SK-N-SH treated with all-trans-retinoic acid at 6 μM for 48 hours (cell line): ENCODE results near the gene HPCAL4.

Source experiments
- ATAC-seq: fragments of 200-7000 bp; cut with Tn5 transposase; 3 replicates; pipeline ENCODE4 v1.9.1; 2020; ENCODE audit warnings: mild to moderate bottlenecking, moderate library complexity
- ARNTL ChIP-seq: fragments of 450-650 bp; formaldehyde crosslinking; IDR thresholded peaks from 2 replicates; pipeline ENCODE4 v1.5.0; 2020; ENCODE audit warnings: low read depth, mild to moderate bottlenecking, moderate library complexity, borderline replicate concordance
- BACH2 ChIP-seq: fragments of 250-450 bp; sonication (Bioruptor Pico); IDR thresholded peaks from 2 replicates; pipeline ENCODE4 v1.9.0; 2021; ENCODE audit warnings: mild to moderate bottlenecking, borderline replicate concordance
- ESRRG ChIP-seq: fragments of 250-450 bp; sonication (Bioruptor Pico); IDR thresholded peaks from 2 replicates; pipeline ENCODE4 v1.6.1; 2021; ENCODE audit warnings: mild to moderate bottlenecking
- GLIS3 ChIP-seq: fragments of 250-450 bp; sonication (Bioruptor Pico); IDR thresholded peaks from 2 replicates; pipeline ENCODE4 v1.5.0; 2020; ENCODE audit warnings: mild to moderate bottlenecking, moderate library complexity
- ISL1 ChIP-seq: fragments of 250-450 bp; sonication (Bioruptor Pico); IDR thresholded peaks from 2 replicates; pipeline ENCODE4 v2.1.2; 2022; ENCODE audit warnings: mild to moderate bottlenecking, moderate library complexity
- OSR1 ChIP-seq: fragments of 250-450 bp; sonication (Bioruptor Pico); IDR thresholded peaks from 2 replicates; pipeline ENCODE4 v1.8.0; 2022; ENCODE audit warnings: moderate library complexity, mild to moderate bottlenecking, inconsistent platforms
- PPARA ChIP-seq: fragments of 250-450 bp; sonication (Bioruptor Pico); IDR thresholded peaks from 2 replicates; pipeline ENCODE4 v1.5.0; 2020; ENCODE audit warnings: mild to moderate bottlenecking, borderline replicate concordance
- RARB ChIP-seq: fragments of 250-450 bp; sonication (Bioruptor Pico); IDR thresholded peaks from 2 replicates; pipeline ENCODE4 v1.8.0; 2021; ENCODE audit warnings: mild to moderate bottlenecking, moderate library complexity
- TCF4 ChIP-seq: fragments of 250-450 bp; sonication (Bioruptor Pico); IDR thresholded peaks from 2 replicates; pipeline ENCODE4 v1.8.0; 2021; ENCODE audit warnings: mild to moderate bottlenecking, moderate library complexity, borderline replicate concordance
- TOX ChIP-seq: fragments of 250-450 bp; sonication (Bioruptor Pico); IDR thresholded peaks from 2 replicates; pipeline ENCODE4 v1.8.0; 2021; ENCODE audit warnings: mild to moderate bottlenecking, moderate library complexity, borderline replicate concordance
- ZC3H10 ChIP-seq: fragments of 250-450 bp; sonication (Bioruptor Pico); IDR thresholded peaks from 2 replicates; pipeline ENCODE4 v1.5.1; 2021; ENCODE audit warnings: mild to moderate bottlenecking, moderate library complexity
- ZFP3 ChIP-seq: fragments of 250-450 bp; sonication (Bioruptor Pico); IDR thresholded peaks from 2 replicates; pipeline ENCODE4 v1.5.0; 2020; ENCODE audit warnings: mild to moderate bottlenecking, moderate library complexity
- ZFP30 ChIP-seq: fragments of 450-650 bp; formaldehyde crosslinking; IDR thresholded peaks from 2 replicates; pipeline ENCODE4 v1.5.0; 2022; ENCODE audit warnings: mild to moderate bottlenecking, moderate library complexity
- ZNF565 ChIP-seq: fragments of 450-650 bp; formaldehyde crosslinking; conservative IDR thresholded peaks from 2 replicates; pipeline ENCODE4 v1.5.0; 2020; ENCODE audit warnings: low read depth, mild to moderate bottlenecking, moderate library complexity
- ZNF70 ChIP-seq: fragments of 450-650 bp; formaldehyde crosslinking; IDR thresholded peaks from 2 replicates; pipeline ENCODE4 v1.5.0; 2020; ENCODE audit warnings: mild to moderate bottlenecking, moderate library complexity
- ZNF8 ChIP-seq: fragments of 450-650 bp; formaldehyde crosslinking; IDR thresholded peaks from 2 replicates; pipeline ENCODE4 v1.5.0; 2020; ENCODE audit warnings: mild to moderate bottlenecking, moderate library complexity
- TF ChIP-seq, protein P1 (sequence below): fragments of 250-450 bp; sonication (Bioruptor Pico); IDR thresholded peaks from 2 replicates; pipeline ENCODE4 v1.5.0; 2020; ENCODE audit warnings: mild to moderate bottlenecking, moderate library complexity
- TF ChIP-seq, protein P2 (sequence below): fragments of 250-450 bp; sonication (Bioruptor Pico); IDR thresholded peaks from 2 replicates; pipeline ENCODE4 v1.8.0; 2021; ENCODE audit warnings: low read depth, mild to moderate bottlenecking, moderate library complexity, borderline replicate concordance
- TF ChIP-seq, protein P3 (sequence below): fragments of 250-450 bp; sonication (Bioruptor Pico); IDR thresholded peaks from 2 replicates; pipeline ENCODE4 v1.8.0; 2020; ENCODE audit warnings: mild to moderate bottlenecking, moderate library complexity, borderline replicate concordance
- TF ChIP-seq, protein P4 (sequence below): fragments of 250-450 bp; sonication (Bioruptor Pico); IDR thresholded peaks from 2 replicates; pipeline ENCODE4 v1.5.1; 2021; ENCODE audit warnings: mild to moderate bottlenecking, moderate library complexity

HPCAL4 gene

DNA sequence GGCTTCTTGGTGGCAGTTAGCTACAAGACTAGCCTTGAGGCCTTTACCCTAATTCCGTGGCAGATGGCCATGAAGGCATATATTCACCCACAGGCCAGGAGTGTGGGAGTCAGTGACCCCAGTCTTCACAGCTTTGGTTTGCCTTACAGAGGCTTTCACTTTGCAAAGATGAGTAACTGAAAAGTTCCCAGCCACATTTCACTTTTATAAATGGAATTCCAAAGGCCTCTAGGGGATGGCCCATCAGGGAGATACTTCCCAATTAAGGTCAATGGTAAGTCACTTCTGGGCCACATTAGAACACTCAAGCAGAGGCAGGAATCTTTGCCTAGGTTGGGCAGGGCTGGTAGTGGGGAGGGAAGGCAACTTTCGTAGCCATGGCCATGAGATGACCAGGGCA, 38.7 kb downstream of the HPCAL4 start (continued):
- TF ChIP-seq, protein P1, sequence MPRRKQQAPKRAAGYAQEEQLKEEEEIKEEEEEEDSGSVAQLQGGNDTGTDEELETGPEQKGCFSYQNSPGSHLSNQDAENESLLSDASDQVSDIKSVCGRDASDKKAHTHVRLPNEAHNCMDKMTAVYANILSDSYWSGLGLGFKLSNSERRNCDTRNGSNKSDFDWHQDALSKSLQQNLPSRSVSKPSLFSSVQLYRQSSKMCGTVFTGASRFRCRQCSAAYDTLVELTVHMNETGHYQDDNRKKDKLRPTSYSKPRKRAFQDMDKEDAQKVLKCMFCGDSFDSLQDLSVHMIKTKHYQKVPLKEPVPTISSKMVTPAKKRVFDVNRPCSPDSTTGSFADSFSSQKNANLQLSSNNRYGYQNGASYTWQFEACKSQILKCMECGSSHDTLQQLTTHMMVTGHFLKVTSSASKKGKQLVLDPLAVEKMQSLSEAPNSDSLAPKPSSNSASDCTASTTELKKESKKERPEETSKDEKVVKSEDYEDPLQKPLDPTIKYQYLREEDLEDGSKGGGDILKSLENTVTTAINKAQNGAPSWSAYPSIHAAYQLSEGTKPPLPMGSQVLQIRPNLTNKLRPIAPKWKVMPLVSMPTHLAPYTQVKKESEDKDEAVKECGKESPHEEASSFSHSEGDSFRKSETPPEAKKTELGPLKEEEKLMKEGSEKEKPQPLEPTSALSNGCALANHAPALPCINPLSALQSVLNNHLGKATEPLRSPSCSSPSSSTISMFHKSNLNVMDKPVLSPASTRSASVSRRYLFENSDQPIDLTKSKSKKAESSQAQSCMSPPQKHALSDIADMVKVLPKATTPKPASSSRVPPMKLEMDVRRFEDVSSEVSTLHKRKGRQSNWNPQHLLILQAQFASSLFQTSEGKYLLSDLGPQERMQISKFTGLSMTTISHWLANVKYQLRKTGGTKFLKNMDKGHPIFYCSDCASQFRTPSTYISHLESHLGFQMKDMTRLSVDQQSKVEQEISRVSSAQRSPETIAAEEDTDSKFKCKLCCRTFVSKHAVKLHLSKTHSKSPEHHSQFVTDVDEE (CRISPR knock-in tag), result no peak
- no peak for TF ChIP-seq OSR1 (CRISPR knock-in tag)

DNA sequence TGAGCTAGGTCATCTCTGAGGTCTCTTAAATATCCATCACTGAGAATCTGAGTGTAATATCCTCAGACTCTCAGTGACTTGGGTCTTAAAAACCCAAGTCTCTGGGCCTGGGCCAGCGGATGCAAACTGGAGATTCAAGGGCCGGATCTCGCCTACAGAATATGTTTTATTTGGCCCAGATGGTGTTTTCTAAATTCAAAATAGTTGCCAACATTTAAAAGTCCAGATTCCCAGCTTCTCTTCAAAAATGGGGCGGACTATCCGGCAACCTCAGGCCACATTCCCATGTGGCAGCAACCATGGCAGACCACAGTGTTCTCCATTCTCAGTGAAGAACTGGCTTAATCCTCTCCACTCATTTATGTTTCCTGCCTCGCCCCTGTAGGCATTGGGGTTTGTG, 39.1 kb downstream of the HPCAL4 start:
- no peak for TF ChIP-seq ZFP30
- TF ChIP-seq, protein P2, sequence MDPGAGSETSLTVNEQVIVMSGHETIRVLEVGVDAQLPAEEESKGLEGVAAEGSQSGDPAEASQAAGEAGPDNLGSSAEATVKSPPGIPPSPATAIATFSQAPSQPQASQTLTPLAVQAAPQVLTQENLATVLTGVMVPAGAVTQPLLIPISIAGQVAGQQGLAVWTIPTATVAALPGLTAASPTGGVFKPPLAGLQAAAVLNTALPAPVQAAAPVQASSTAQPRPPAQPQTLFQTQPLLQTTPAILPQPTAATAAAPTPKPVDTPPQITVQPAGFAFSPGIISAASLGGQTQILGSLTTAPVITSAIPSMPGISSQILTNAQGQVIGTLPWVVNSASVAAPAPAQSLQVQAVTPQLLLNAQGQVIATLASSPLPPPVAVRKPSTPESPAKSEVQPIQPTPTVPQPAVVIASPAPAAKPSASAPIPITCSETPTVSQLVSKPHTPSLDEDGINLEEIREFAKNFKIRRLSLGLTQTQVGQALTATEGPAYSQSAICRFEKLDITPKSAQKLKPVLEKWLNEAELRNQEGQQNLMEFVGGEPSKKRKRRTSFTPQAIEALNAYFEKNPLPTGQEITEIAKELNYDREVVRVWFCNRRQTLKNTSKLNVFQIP, result no peak
- TF ChIP-seq ZC3H10 (CRISPR knock-in tag), result no peak
- TF ChIP-seq OSR1 (CRISPR knock-in tag), result no peak
- TF ChIP-seq ESRRG (CRISPR knock-in tag), result no peak
- TF ChIP-seq ARNTL (CRISPR knock-in tag), result no peak
- no peak for TF ChIP-seq ZFP3
- no peak for TF ChIP-seq ZNF70 (CRISPR knock-in tag)
- TF ChIP-seq GLIS3 (CRISPR knock-in tag), result no peak
- TF ChIP-seq RARB, result no peak
- TF ChIP-seq, protein P3, sequence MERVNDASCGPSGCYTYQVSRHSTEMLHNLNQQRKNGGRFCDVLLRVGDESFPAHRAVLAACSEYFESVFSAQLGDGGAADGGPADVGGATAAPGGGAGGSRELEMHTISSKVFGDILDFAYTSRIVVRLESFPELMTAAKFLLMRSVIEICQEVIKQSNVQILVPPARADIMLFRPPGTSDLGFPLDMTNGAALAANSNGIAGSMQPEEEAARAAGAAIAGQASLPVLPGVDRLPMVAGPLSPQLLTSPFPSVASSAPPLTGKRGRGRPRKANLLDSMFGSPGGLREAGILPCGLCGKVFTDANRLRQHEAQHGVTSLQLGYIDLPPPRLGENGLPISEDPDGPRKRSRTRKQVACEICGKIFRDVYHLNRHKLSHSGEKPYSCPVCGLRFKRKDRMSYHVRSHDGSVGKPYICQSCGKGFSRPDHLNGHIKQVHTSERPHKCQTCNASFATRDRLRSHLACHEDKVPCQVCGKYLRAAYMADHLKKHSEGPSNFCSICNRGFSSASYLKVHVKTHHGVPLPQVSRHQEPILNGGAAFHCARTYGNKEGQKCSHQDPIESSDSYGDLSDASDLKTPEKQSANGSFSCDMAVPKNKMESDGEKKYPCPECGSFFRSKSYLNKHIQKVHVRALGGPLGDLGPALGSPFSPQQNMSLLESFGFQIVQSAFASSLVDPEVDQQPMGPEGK (CRISPR knock-in tag), result no peak
- TF ChIP-seq, protein P4, sequence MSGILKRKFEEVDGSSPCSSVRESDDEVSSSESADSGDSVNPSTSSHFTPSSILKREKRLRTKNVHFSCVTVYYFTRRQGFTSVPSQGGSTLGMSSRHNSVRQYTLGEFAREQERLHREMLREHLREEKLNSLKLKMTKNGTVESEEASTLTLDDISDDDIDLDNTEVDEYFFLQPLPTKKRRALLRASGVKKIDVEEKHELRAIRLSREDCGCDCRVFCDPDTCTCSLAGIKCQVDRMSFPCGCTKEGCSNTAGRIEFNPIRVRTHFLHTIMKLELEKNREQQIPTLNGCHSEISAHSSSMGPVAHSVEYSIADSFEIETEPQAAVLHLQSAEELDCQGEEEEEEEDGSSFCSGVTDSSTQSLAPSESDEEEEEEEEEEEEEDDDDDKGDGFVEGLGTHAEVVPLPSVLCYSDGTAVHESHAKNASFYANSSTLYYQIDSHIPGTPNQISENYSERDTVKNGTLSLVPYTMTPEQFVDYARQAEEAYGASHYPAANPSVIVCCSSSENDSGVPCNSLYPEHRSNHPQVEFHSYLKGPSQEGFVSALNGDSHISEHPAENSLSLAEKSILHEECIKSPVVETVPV (CRISPR knock-in tag), result no peak
- TF ChIP-seq BACH2 (CRISPR knock-in tag), result no peak
- TF ChIP-seq, protein P1 (CRISPR knock-in tag), result no peak
- ATAC-seq, result no peak

DNA sequence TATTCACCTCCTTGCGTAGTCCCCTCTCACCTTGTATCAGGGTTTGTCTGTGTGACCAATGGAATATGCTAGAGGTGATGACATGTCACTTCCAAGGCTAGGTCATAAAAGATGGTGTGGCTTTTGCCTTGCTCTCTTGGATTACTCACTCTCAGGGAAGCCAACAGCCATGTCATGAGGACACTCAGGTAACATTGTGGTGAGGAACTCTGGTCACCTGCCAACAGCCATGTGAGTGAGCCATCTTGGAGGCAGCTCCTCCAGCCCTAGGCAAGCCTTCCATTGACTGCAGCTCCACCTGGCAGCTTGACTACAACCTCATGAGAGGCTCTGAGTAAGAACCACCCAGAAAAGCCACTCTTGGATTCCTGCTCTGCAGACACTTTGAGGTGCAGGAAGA, 40.8 kb downstream of the HPCAL4 start:
- ATAC-seq, result no peak
- TF ChIP-seq PPARA (CRISPR knock-in tag) (no peak), OSR1 (CRISPR knock-in tag) (no peak), ZFP3 (no peak)

DNA sequence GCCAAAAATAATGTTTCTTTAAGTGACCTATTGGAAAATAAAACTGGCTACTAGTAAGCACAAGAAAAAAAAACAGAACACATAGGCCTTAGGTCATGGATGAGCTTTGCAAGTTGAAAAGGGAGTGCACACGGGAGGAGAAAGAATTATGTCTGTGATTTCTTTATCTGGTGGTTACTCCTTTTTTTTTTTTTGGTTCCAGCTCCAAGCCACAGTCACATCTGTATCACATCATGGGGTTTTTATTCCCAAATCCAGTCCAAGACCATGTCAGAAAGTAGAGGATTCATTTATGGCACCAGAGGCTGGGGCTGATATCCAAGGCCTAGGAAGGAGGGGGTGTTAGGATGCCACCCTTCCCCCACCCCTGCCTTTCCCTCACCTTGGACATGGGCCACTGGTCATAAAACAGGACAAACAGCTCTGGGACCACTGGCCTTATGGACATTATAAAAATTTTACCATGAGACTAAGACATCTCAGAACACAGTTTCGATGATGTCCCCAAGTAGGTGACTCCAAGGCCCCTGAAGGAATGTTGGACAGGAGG, 41.5 kb downstream of the HPCAL4 start:
- no peak for ATAC-seq
- TF ChIP-seq ZNF70 (CRISPR knock-in tag) (no peak), OSR1 (CRISPR knock-in tag) (no peak), TCF4 (CRISPR knock-in tag) (no peak), ZNF8 (CRISPR knock-in tag) (no peak), TOX (CRISPR knock-in tag) (no peak), GLIS3 (CRISPR knock-in tag) (no peak), BACH2 (CRISPR knock-in tag) (no peak), PPARA (CRISPR knock-in tag) (no peak), ZNF565 (CRISPR knock-in tag) (no peak), ZC3H10 (CRISPR knock-in tag) (no peak), ZFP30 (no peak), ISL1 (no peak), ZFP3 (no peak)
- TF ChIP-seq, protein P4 (CRISPR knock-in tag), result no peak
- TF ChIP-seq, protein P1 (CRISPR knock-in tag), result no peak
